Nephron (organoid): ENCODE results near the gene ALPK3.

Source experiments
- H3K27ac Mint-ChIP-seq, 3 experiments: 2 replicates each; pipeline ENCODE4 v1.8.0; 2020; ENCODE audit warnings: mixed read lengths in 3 of 3, mild to moderate bottlenecking in 2 of 3, moderate library complexity in 1 of 3
- H3K27me3 Mint-ChIP-seq: 2 replicates; pipeline ENCODE4 v1.8.0; 2021; ENCODE audit warnings: low read depth, mild to moderate bottlenecking, moderate library complexity, mixed read lengths
- H3K36me3 Mint-ChIP-seq: 2 replicates; pipeline ENCODE4 v1.8.0; 2020; ENCODE audit warnings: low read depth, mixed read lengths
- H3K4me1 Mint-ChIP-seq: 2 replicates; pipeline ENCODE4 v1.8.0; 2020; ENCODE audit warnings: mixed read lengths
- H3K4me3 Mint-ChIP-seq, 3 experiments: 2 replicates each; pipeline ENCODE4 v1.8.0; 2020; ENCODE audit warnings: mild to moderate bottlenecking in 3 of 3, mixed read lengths in 3 of 3, moderate library complexity in 2 of 3
- H3K9me3 Mint-ChIP-seq: 2 replicates; pipeline ENCODE4 v1.8.0; 2020; ENCODE audit warnings: mixed read lengths
- TF ChIP-seq, protein P1 (sequence below), 3 experiments: fragments of 200-600 bp; sonication (generic); IDR thresholded peaks; one replicate each; pipeline ENCODE4 v1.5.0; 2021; ENCODE audit warnings: antibody characterized with exemption in 3 of 3; ENCODE audit not compliant: unreplicated experiment in 3 of 3

The ALPK3 gene

DNA sequence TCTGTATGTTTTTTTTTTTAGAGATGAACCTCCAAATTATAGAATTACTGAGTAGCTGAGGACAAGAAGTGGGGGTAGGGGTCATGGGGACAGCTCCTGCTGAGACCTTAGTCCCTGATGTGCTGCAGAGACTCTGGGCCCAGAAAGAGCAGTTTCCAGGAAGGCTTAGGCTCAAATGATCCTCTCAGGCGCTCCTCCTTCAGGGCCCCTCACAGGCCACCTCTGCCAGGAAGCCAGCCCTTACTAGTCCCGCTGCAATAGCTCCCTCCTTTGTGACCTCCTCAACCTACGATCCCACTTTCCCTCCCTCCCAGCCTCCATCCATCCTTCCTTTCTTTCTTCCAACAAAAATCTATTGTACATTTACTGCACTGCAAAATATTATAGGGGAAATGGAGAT lies 91.9 kb downstream of the ALPK3 start:
- peak overlapping the region in 1 of 3 experiments; percentile 19 for H3K4me3 Mint-ChIP-seq

DNA sequence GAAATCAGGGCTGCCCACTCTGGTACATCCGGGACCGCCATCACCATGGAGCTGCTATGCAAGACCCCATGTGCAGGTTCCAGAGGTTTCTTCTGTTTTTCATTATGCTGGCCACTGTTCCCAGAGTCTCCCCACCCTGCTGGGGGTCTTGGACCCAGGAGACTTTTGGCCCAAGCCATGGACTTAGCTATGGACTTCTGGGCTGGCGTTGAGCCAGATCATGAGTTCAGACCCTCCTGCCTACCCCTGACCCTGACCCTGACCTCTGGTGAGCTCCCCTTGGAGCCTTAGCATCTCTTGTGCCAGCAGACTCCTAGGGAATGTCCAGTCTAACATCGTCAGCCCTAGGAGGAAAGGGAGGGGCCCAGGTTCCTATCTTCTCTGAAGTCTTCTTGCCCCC lies 92.6 kb downstream of the ALPK3 start:
- peaks cover 4% of the 10 kb centered on the region for H3K27me3 Mint-ChIP-seq
- H3K9me3 Mint-ChIP-seq = no peaks in the 10 kb centered on the region
- peak overlapping the region in 2 of 3 experiments; percentile 86 to 87 for H3K27ac Mint-ChIP-seq
- peaks cover 45% of the 10 kb centered on the region for H3K4me1 Mint-ChIP-seq
- TF ChIP-seq, protein P1, sequence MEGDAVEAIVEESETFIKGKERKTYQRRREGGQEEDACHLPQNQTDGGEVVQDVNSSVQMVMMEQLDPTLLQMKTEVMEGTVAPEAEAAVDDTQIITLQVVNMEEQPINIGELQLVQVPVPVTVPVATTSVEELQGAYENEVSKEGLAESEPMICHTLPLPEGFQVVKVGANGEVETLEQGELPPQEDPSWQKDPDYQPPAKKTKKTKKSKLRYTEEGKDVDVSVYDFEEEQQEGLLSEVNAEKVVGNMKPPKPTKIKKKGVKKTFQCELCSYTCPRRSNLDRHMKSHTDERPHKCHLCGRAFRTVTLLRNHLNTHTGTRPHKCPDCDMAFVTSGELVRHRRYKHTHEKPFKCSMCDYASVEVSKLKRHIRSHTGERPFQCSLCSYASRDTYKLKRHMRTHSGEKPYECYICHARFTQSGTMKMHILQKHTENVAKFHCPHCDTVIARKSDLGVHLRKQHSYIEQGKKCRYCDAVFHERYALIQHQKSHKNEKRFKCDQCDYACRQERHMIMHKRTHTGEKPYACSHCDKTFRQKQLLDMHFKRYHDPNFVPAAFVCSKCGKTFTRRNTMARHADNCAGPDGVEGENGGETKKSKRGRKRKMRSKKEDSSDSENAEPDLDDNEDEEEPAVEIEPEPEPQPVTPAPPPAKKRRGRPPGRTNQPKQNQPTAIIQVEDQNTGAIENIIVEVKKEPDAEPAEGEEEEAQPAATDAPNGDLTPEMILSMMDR (IDR thresholded peaks at IDR 0.05; ENCODE audit: unreplicated experiment in 3 of 3) = no peak
- H3K36me3 Mint-ChIP-seq = no peaks in the 10 kb centered on the region
- H3K4me3 Mint-ChIP-seq = no peak overlapping the region

More for the DNA sequence above, 91.9 kb downstream of the ALPK3 start:
- Mint-ChIP-seq H3K27ac (peak overlapping the region; percentile 60 to 87 (median 86)), H3K4me1 (peaks cover 50% of the 10 kb centered on the region), H3K27me3 (peaks cover 4% of the 10 kb centered on the region), H3K36me3 (no peaks in the 10 kb centered on the region), H3K9me3 (peaks cover 2% of the 10 kb centered on the region)
- TF ChIP-seq, protein P1 (IDR thresholded peaks at IDR 0.05; ENCODE audit: unreplicated experiment in 3 of 3) = no peak

DNA sequence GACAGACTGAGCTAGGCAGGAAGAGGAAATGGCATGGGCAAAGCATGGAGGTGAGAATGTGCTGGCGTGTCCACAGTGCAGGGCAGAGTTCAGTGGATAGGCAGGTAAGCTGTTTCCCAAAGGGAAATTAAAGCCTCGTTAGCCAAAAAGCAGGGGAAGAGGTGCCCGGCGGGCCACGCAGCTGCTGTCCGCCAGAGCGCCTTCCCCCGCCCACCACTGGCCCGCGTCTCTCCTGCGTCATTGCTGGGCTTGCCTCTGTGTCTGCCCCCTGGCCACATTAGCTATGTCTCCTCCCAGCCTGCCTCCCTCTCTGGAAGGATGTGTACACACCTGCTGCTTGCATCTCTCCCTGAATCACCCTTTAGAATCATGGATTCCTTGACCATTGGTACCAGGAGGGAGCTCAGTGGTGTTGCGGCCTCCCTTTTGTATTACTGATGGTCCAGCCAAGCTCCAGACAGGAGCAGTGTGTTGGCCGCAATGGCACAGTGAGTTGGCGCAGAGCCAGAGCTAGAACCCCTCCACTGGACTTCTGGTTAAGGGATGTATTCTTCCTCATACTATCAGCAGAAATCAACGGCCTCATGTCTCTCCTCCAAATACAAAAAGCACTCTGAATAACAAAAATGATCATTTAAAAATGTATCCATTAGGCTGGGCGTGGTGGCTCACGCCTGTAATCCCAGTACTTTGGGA lies 93.9 kb downstream of the ALPK3 start:
- Mint-ChIP-seq H3K4me3 (no peak overlapping the region), H3K9me3 (no peaks in the 10 kb centered on the region), H3K27me3 (peaks cover 4% of the 10 kb centered on the region), H3K27ac (peak overlapping the region in 2 of 3 experiments; percentile 98 to 99), H3K4me1 (peaks cover 54% of the 10 kb centered on the region), H3K36me3 (no peaks in the 10 kb centered on the region)
- TF ChIP-seq, protein P1 (IDR thresholded peaks at IDR 0.05; ENCODE audit: unreplicated experiment in 3 of 3) = no peak

DNA sequence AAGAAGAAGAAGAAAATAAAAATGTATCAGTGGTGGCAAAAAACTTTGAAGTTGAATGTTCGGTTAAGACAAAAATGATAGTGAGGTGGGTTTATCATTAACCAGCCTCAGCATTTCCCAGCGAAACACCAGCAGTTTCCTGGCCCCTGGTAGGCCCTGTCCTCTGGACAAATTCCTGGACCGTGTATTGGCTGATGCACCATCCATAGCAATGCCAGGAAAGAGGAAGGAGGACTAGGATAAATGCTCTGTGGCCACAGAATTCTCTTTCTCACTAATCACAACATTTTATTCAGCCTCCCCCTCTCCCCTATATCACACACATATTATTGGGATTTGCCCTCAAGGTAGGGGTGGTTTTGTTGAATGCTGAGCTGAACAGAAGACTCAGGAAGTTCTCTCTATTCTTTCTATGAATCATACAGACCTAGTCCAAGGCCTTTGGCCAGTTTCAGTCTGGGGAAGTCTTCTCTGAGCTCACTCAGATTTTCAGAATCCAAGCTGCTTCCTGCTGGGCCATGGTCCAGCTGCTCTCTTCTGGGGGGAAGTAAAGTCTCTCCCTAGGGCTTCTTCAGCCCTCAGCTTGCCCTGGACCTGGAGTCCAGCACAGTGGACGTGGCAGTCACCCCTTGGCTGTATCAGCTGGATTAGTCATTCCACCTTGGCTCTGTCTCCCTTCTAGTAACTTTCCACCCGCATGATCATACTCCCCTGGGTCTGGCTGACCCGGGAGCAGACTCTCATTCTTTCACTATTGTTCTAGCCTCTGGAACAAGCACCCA lies 94.9 kb downstream of the ALPK3 start:
- H3K27me3 Mint-ChIP-seq = no peaks in the 10 kb centered on the region
- H3K4me3 Mint-ChIP-seq = peak overlapping the region in 1 of 3 experiments; percentile 30
- TF ChIP-seq, protein P1 (IDR thresholded peaks at IDR 0.05; ENCODE audit: unreplicated experiment in 3 of 3) = no peak
- peak overlapping the region; percentile 91 to 99 (median 98) for H3K27ac Mint-ChIP-seq
- no peaks in the 10 kb centered on the region for H3K9me3 Mint-ChIP-seq
- H3K4me1 Mint-ChIP-seq = peaks cover 47% of the 10 kb centered on the region
- no peaks in the 10 kb centered on the region for H3K36me3 Mint-ChIP-seq

DNA sequence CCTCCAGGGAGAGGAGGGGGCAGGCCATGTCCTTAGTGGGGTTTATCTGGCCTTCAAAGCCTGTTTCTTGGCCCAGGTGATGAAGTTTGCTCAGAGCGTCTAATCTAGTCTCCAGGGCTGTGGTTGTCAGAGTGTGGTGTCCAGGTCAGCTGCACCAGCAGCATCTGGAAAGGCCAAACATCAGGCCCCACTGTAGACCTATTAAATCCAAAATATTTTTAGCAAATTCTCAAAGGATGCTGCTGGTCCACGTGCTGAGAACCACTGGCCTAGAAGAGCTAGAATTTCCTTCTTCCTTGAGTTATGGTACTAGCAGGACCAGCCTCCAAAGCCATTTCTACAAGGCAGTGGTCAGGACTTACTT lies 96.2 kb downstream of the ALPK3 start:
- Mint-ChIP-seq H3K36me3 (no peaks in the 10 kb centered on the region), H3K27me3 (no peaks in the 10 kb centered on the region), H3K27ac (peak overlapping the region in 2 of 3 experiments; percentile 54 to 98), H3K9me3 (no peaks in the 10 kb centered on the region), H3K4me3 (no peak overlapping the region), H3K4me1 (peaks cover 46% of the 10 kb centered on the region)
- TF ChIP-seq, protein P1 (IDR thresholded peaks at IDR 0.05; ENCODE audit: unreplicated experiment in 3 of 3) = no peak
